GM21526 (cell line): Measurements from ENCODE around the gene RNF224.
A peak's percentile ranks its signal among the peaks of the same experiment; 100 is the strongest.

Experiments
- ATAC-seq: cut with Tn5 transposase; IDR thresholded peaks from one replicate; pipeline ENCODE4 v1.9.1; 2021; ENCODE audit warnings: moderate library complexity; ENCODE audit not compliant: unreplicated experiment, low FRiP score

RNF224 gene

GRCh38 chr9:137268538-137269201, 41.4 kb downstream of the RNF224 start:
- ATAC-seq, result no peak

GRCh38 chr9:137269231-137269772, 42.0 kb downstream of the RNF224 start:
- ATAC-seq, result no peak

- ATAC-seq, result no peak
Observed at GRCh38 chr9:137270929-137271695, 43.8 kb downstream of the RNF224 start.

- ATAC-seq, result no peak
Observed at GRCh38 chr9:137271696-137272076, 44.4 kb downstream of the RNF224 start.

- no peak for ATAC-seq
Observed at GRCh38 chr9:137272241-137273094, 45.2 kb downstream of the RNF224 start.

- no peak for ATAC-seq
Observed at GRCh38 chr9:137273095-137273490, 45.8 kb downstream of the RNF224 start.

GRCh38 chr9:137273611-137274320, 46.5 kb downstream of the RNF224 start:
- no peak for ATAC-seq

- ATAC-seq, result no peak
Observed at GRCh38 chr9:137275203-137275587, 47.9 kb downstream of the RNF224 start.

GRCh38 chr9:137275588-137276472, 48.5 kb downstream of the RNF224 start:
- ATAC-seq, result no peak

- ATAC-seq, result no peak
Observed at GRCh38 chr9:137276473-137277328, 49.4 kb downstream of the RNF224 start.

- ATAC-seq, result peak; percentile 37
Observed at GRCh38 chr9:137277329-137278041, 50.2 kb downstream of the RNF224 start, which contains the start of gene TOR4A. Gene TOR4A (plus strand): TSS chr9:137277726. CDS start chr9:137278690, 964 bp downstream.

GRCh38 chr9:137278061-137278701, 50.9 kb downstream of the RNF224 start:
- ATAC-seq, result no peak
